Measurements from ENCODE around the gene USP40. TPM values are rescaled to one million over a fixed set of nuclear protein-coding genes. Genes with fewer than 3 reads are reported as not detected.
"Not testable (repeated sequence)": the region's sequence is repeated elsewhere in the genome, so short reads cannot be mapped to it uniquely, and the experiment has no call there.

USP40 gene
- total and polyA plus RNA-seq, 7 experiments from 2014 or later = 3.9 to 24.3 (median 16.4) TPM

- Mint-ChIP-seq H3K4me1 (peaks cover 0 to 1% (median 0%) of the 10 kb centered on the region in 7 donors), H3K9me3 (peaks cover 0 to 3% (median 0%) of the 10 kb centered on the region in 11 donors), H3K27ac (no peak overlapping the region), H3K36me3 (peaks cover 0 to 3% (median 0%) of the 10 kb centered on the region in 5 donors), H3K4me3 (no peak overlapping the region), H3K27me3 (peaks cover 11 to 24% (median 21%) of the 10 kb centered on the region in 5 donors)
- Histone ChIP-seq H3K4me1 (ENCODE audit: control insufficient read depth in 2 of 2, insufficient read depth in 2 of 2, low read length in 2 of 2) (no peaks in the 10 kb centered on the region), H3K27me3 (ENCODE audit: control insufficient read depth in 2 of 2, insufficient read depth in 2 of 2, low read length in 2 of 2) (no peaks in the 10 kb centered on the region), H3K9me3 (ENCODE audit: control insufficient read depth in 2 of 3, low read length in 3 of 3) (no peaks in the 10 kb centered on the region), H3K27ac (ENCODE audit: low read depth, low read length) (no peak overlapping the region), H3K36me3 (ENCODE audit: control insufficient read depth in 2 of 3, insufficient read depth in 3 of 3, low read length in 3 of 3) (no peaks in the 10 kb centered on the region), H3K4me3 (ENCODE audit: low read length) (no peak overlapping the region)
- CTCF ChIA-PET = no interaction called here
- intact Hi-C loops (cut with micrococcal nuclease) = no loop called here
- POLR2A ChIA-PET = no interaction called here
- ATAC-seq (no peak), DNase-seq (no peak)
Measured at GRCh38 chr2:233584210-233584609, 17.6 kb upstream of the USP40 start.

- DNase-seq = peak in 1 of 9 donors; percentile 10
- CTCF ChIA-PET; ATAC-seq; H3K4me1 ChIP-seq (ENCODE audit: control insufficient read depth in 2 of 2, insufficient read depth in 2 of 2, low read length in 2 of 2); H3K9me3 ChIP-seq (ENCODE audit: control insufficient read depth in 2 of 3, low read length in 3 of 3); H3K27ac ChIP-seq (ENCODE audit: low read depth, low read length); H3K36me3 Mint-ChIP-seq; intact Hi-C loops (cut with micrococcal nuclease); H3K9me3 Mint-ChIP-seq; H3K4me3 ChIP-seq (ENCODE audit: low read length); H3K4me1 Mint-ChIP-seq; H3K36me3 ChIP-seq (ENCODE audit: control insufficient read depth in 2 of 3, insufficient read depth in 3 of 3, low read length in 3 of 3); H3K27me3 ChIP-seq (ENCODE audit: control insufficient read depth in 2 of 2, insufficient read depth in 2 of 2, low read length in 2 of 2); POLR2A ChIA-PET: not testable (repeated sequence)
- peaks cover 7 to 18% (median 15%) of the 10 kb centered on the region in 5 donors for H3K27me3 Mint-ChIP-seq
- H3K27ac Mint-ChIP-seq = peak overlapping the region in 1 of 9 donors; percentile 92
- H3K4me3 Mint-ChIP-seq = peak overlapping the region in 3 of 10 donors; percentile 16 to 88 (median 21)
Measured at GRCh38 chr2:233583217-233583965, 16.8 kb upstream of the USP40 start.

GRCh38 chr2:233577341-233577740 lies 10.8 kb upstream of the USP40 start:
- H3K27me3 Mint-ChIP-seq = peaks cover 0 to 16% (median 0%) of the 10 kb centered on the region in 5 donors
- H3K27me3 ChIP-seq (ENCODE audit: control insufficient read depth in 2 of 2, insufficient read depth in 2 of 2, low read length in 2 of 2); H3K36me3 ChIP-seq (ENCODE audit: control insufficient read depth in 2 of 3, insufficient read depth in 3 of 3, low read length in 3 of 3); ATAC-seq; H3K9me3 ChIP-seq (ENCODE audit: control insufficient read depth in 2 of 3, low read length in 3 of 3); H3K9me3 Mint-ChIP-seq; H3K27ac ChIP-seq (ENCODE audit: low read depth, low read length); intact Hi-C loops (cut with micrococcal nuclease); H3K36me3 Mint-ChIP-seq; H3K4me1 Mint-ChIP-seq; POLR2A ChIA-PET; DNase-seq; H3K4me3 Mint-ChIP-seq; H3K4me1 ChIP-seq (ENCODE audit: control insufficient read depth in 2 of 2, insufficient read depth in 2 of 2, low read length in 2 of 2); H3K27ac Mint-ChIP-seq; CTCF ChIA-PET; H3K4me3 ChIP-seq (ENCODE audit: low read length): not testable (repeated sequence)

GRCh38 chr2:233572468-233572867 lies 5.9 kb upstream of the USP40 start:
- intact Hi-C loops (cut with micrococcal nuclease) = no loop called here
- no peaks in the 10 kb centered on the region for H3K4me1 ChIP-seq (ENCODE audit: control insufficient read depth in 2 of 2, insufficient read depth in 2 of 2, low read length in 2 of 2)
- ChIA-PET POLR2A (no interaction called here), CTCF (no interaction called here)
- peaks cover 0 to 6% (median 0%) of the 10 kb centered on the region in 11 donors for H3K9me3 Mint-ChIP-seq
- no peak overlapping the region for H3K4me3 ChIP-seq (ENCODE audit: low read length)
- no peaks in the 10 kb centered on the region for H3K36me3 ChIP-seq (ENCODE audit: control insufficient read depth in 2 of 3, insufficient read depth in 3 of 3, low read length in 3 of 3)
- ATAC-seq (no peak), DNase-seq (no peak)
- H3K27me3 Mint-ChIP-seq = peaks cover 0 to 46% (median 0%) of the 10 kb centered on the region in 5 donors
- no peaks in the 10 kb centered on the region for H3K36me3 Mint-ChIP-seq
- no peaks in the 10 kb centered on the region for H3K9me3 ChIP-seq (ENCODE audit: control insufficient read depth in 2 of 3, low read length in 3 of 3)
- no peak overlapping the region for H3K4me3 Mint-ChIP-seq
- H3K27me3 ChIP-seq (ENCODE audit: control insufficient read depth in 2 of 2, insufficient read depth in 2 of 2, low read length in 2 of 2) = no peaks in the 10 kb centered on the region
- no peaks in the 10 kb centered on the region for H3K4me1 Mint-ChIP-seq
- H3K27ac ChIP-seq (ENCODE audit: low read depth, low read length) = no peak overlapping the region
- H3K27ac Mint-ChIP-seq = no peak overlapping the region

GRCh38 chr2:233571462-233571861 lies 4.9 kb upstream of the USP40 start:
- H3K27me3 ChIP-seq (ENCODE audit: control insufficient read depth in 2 of 2, insufficient read depth in 2 of 2, low read length in 2 of 2) = no peaks in the 10 kb centered on the region
- H3K4me1 Mint-ChIP-seq = no peaks in the 10 kb centered on the region
- H3K4me1 ChIP-seq (ENCODE audit: control insufficient read depth in 2 of 2, insufficient read depth in 2 of 2, low read length in 2 of 2) = no peaks in the 10 kb centered on the region
- POLR2A ChIA-PET = no interaction called here
- no peak overlapping the region for H3K27ac ChIP-seq (ENCODE audit: low read depth, low read length)
- DNase-seq (no peak), ATAC-seq (no peak)
- CTCF ChIA-PET = no interaction called here
- no peak overlapping the region for H3K27ac Mint-ChIP-seq
- H3K36me3 ChIP-seq (ENCODE audit: control insufficient read depth in 2 of 3, insufficient read depth in 3 of 3, low read length in 3 of 3) = peaks cover 0 to 2% (median 0%) of the 10 kb centered on the region in 3 experiments
- H3K4me3 ChIP-seq (ENCODE audit: low read length) = no peak overlapping the region
- intact Hi-C loops (cut with micrococcal nuclease) = no loop called here
- peaks cover 0 to 3% (median 0%) of the 10 kb centered on the region in 11 donors for H3K9me3 Mint-ChIP-seq
- H3K9me3 ChIP-seq (ENCODE audit: control insufficient read depth in 2 of 3, low read length in 3 of 3) = no peaks in the 10 kb centered on the region
- H3K27me3 Mint-ChIP-seq = peaks cover 0 to 43% (median 0%) of the 10 kb centered on the region in 5 donors
- H3K36me3 Mint-ChIP-seq = no peaks in the 10 kb centered on the region
- no peak overlapping the region for H3K4me3 Mint-ChIP-seq

- Mint-ChIP-seq H3K4me1 (peaks cover 0 to under 1% (median 0%) of the 10 kb centered on the region in 7 donors), H3K4me3 (no peak overlapping the region), H3K27ac (no peak overlapping the region), H3K9me3 (peaks cover 0 to 3% (median 0%) of the 10 kb centered on the region in 11 donors), H3K36me3 (no peaks in the 10 kb centered on the region), H3K27me3 (peaks cover 0 to 43% (median 0%) of the 10 kb centered on the region in 5 donors)
- ATAC-seq (no peak), DNase-seq (no peak)
- no peak overlapping the region for H3K27ac ChIP-seq (ENCODE audit: low read depth, low read length)
- intact Hi-C loops (cut with micrococcal nuclease) = no loop called here
- peaks cover 0 to 6% (median 0%) of the 10 kb centered on the region in 3 experiments for H3K36me3 ChIP-seq (ENCODE audit: control insufficient read depth in 2 of 3, insufficient read depth in 3 of 3, low read length in 3 of 3)
- H3K4me3 ChIP-seq (ENCODE audit: low read length) = no peak overlapping the region
- ChIA-PET POLR2A (no interaction called here), CTCF (no interaction called here)
- no peaks in the 10 kb centered on the region for H3K27me3 ChIP-seq (ENCODE audit: control insufficient read depth in 2 of 2, insufficient read depth in 2 of 2, low read length in 2 of 2)
- H3K4me1 ChIP-seq (ENCODE audit: control insufficient read depth in 2 of 2, insufficient read depth in 2 of 2, low read length in 2 of 2) = no peaks in the 10 kb centered on the region
- H3K9me3 ChIP-seq (ENCODE audit: control insufficient read depth in 2 of 3, low read length in 3 of 3) = no peaks in the 10 kb centered on the region
Measured at GRCh38 chr2:233571001-233571400, 4.4 kb upstream of the USP40 start.

All from naive thymus-derived CD4-positive, alpha-beta T cell (primary cell).